ENCODE data around the gene GALNT8.

DNA sequence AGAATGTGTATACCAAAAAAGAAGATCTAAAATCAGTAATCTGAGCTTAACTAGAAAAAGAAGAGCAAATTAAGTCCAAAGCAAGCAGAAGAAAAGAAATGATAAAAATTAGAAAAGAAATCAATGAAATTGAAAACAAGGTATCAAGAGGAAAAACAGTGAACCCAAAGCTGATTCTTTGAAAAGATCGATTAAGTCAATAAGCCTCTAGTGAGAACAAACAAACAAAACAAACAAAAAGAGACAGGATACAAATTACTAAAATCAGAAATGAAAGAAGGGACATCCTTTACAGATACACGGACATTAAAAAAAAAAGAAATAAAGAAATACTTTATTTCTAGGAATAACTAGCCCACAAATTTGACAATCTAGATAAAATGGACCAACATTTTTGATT lies 12.9 kb upstream of the GALNT8 start:
- TF ChIP-seq CTCF (IDR thresholded peaks at IDR 0.05 in 2 of 3, conservative IDR thresholded peaks at IDR 0.05 in 1 of 3; ENCODE audit: borderline replicate concordance in 1 of 3, insufficient read depth in 1 of 3, low read depth in 2 of 3, low read length in 2 of 3) = no peak
- TF ChIP-seq SP1 (IDR thresholded peaks at IDR 0.05; ENCODE audit: low read depth) = no peak
- TF ChIP-seq POLR2A (IDR thresholded peaks at IDR 0.05; ENCODE audit: borderline replicate concordance, extremely low read depth, insufficient read depth, insufficient read length) = no peak
- TF ChIP-seq YY1 (IDR thresholded peaks at IDR 0.05; ENCODE audit: extremely low read depth, insufficient replicate concordance, low read depth, low read length) = no peak
- no peak for TF ChIP-seq ZFX (IDR thresholded peaks at IDR 0.05)

Data from HCT116 (cell line).